Activated T-cell treated with anti-CD3 and anti-CD28 coated beads, Interleukin-2, amount 50 U/mL, for 4 hours (primary cell): ENCODE results near the gene CNRIP1. TPM values are rescaled to one million over a fixed set of nuclear protein-coding genes. Genes with fewer than 3 reads are reported as not detected.

Experiments used
- ATAC-seq, 2 donors: fragments of 200-7000 bp; cut with Tn5 transposase; one replicate each; pipeline ENCODE4 v1.10.0; 2021
- DNase-seq: peaks from one replicate; pipeline ENCODE4 v3.0.0-alpha.2; 2020
- H3K27me3 Mint-ChIP-seq: one replicate; pipeline ENCODE4 v1.8.0; 2021; ENCODE audit warnings: low read depth, mixed read lengths
- H3K36me3 Mint-ChIP-seq: one replicate; pipeline ENCODE4 v1.8.0; 2022; ENCODE audit warnings: mixed read lengths; ENCODE audit not compliant: insufficient read depth
- H3K4me1 Mint-ChIP-seq: one replicate; pipeline ENCODE4 v1.8.0; 2021; ENCODE audit warnings: low read depth, mixed read lengths
- H3K4me3 Mint-ChIP-seq: one replicate; pipeline ENCODE4 v1.8.0; 2021; ENCODE audit warnings: mild to moderate bottlenecking, moderate library complexity, mixed read lengths
- H3K9me3 Mint-ChIP-seq: one replicate; pipeline ENCODE4 v1.8.0; 2021; ENCODE audit warnings: mixed read lengths
- total RNA-seq, 3 donors: library from RNA; stranded (reverse); gene quantifications; one replicate each; pipeline ENCODE4 v1.2.1, GENCODE V29; 2021

Gene CNRIP1
- total RNA-seq, 3 donors from 2014 or later, result 0.11 to 0.13 TPM; not detected in 1

- H3K9me3 Mint-ChIP-seq, result no peaks in the 10 kb centered on the region
- H3K4me1 Mint-ChIP-seq, result no peaks in the 10 kb centered on the region
- H3K4me3 Mint-ChIP-seq, result no peak overlapping the region
- H3K36me3 Mint-ChIP-seq, result no peaks in the 10 kb centered on the region
- peaks cover 7% of the 10 kb centered on the region for H3K27me3 Mint-ChIP-seq
- ATAC-seq (no peak), DNase-seq (no peak)
Measured at GRCh38 chr2:68291314-68291713, 28.4 kb downstream of the CNRIP1 start.

- H3K36me3 Mint-ChIP-seq, result no peaks in the 10 kb centered on the region
- no peak for DNase-seq
- H3K4me3 Mint-ChIP-seq, result no peak overlapping the region
- H3K27me3 Mint-ChIP-seq, result peaks cover 7% of the 10 kb centered on the region
- no peak for ATAC-seq
- no peaks in the 10 kb centered on the region for H3K4me1 Mint-ChIP-seq
- H3K9me3 Mint-ChIP-seq, result no peaks in the 10 kb centered on the region
Measured at GRCh38 chr2:68290901-68291300, 28.8 kb downstream of the CNRIP1 start.

GRCh38 chr2:68287580-68288441, 31.9 kb downstream of the CNRIP1 start:
- peaks cover 11% of the 10 kb centered on the region for H3K27me3 Mint-ChIP-seq
- H3K4me3 Mint-ChIP-seq, result no peak overlapping the region
- H3K9me3 Mint-ChIP-seq, result no peaks in the 10 kb centered on the region
- H3K36me3 Mint-ChIP-seq, result no peaks in the 10 kb centered on the region
- DNase-seq (no peak), ATAC-seq (no peak)
- H3K4me1 Mint-ChIP-seq, result no peaks in the 10 kb centered on the region

- no peak overlapping the region for H3K4me3 Mint-ChIP-seq
- no peaks in the 10 kb centered on the region for H3K9me3 Mint-ChIP-seq
- ATAC-seq, result no peak
- peaks cover 15% of the 10 kb centered on the region for H3K27me3 Mint-ChIP-seq
- DNase-seq, result no peak
- no peaks in the 10 kb centered on the region for H3K4me1 Mint-ChIP-seq
- no peaks in the 10 kb centered on the region for H3K36me3 Mint-ChIP-seq
Measured at GRCh38 chr2:68284896-68285295, 34.9 kb downstream of the CNRIP1 start.

- H3K27me3 Mint-ChIP-seq, result peaks cover 12% of the 10 kb centered on the region
- H3K36me3 Mint-ChIP-seq, result no peaks in the 10 kb centered on the region
- no peaks in the 10 kb centered on the region for H3K4me1 Mint-ChIP-seq
- ATAC-seq, result no peak
- no peaks in the 10 kb centered on the region for H3K9me3 Mint-ChIP-seq
- DNase-seq, result no peak
- H3K4me3 Mint-ChIP-seq, result no peak overlapping the region
Measured at GRCh38 chr2:68283419-68283812, 36.3 kb downstream of the CNRIP1 start.

GRCh38 chr2:68282811-68283418, 36.8 kb downstream of the CNRIP1 start:
- Mint-ChIP-seq H3K9me3 (no peaks in the 10 kb centered on the region), H3K4me3 (no peak overlapping the region), H3K36me3 (no peaks in the 10 kb centered on the region), H3K27me3 (peaks cover 12% of the 10 kb centered on the region), H3K4me1 (no peaks in the 10 kb centered on the region)
- ATAC-seq (no peak), DNase-seq (peak; percentile 4)

- H3K4me3 Mint-ChIP-seq, result no peak overlapping the region
- DNase-seq, result no peak
- no peak for ATAC-seq
- no peaks in the 10 kb centered on the region for H3K9me3 Mint-ChIP-seq
- H3K4me1 Mint-ChIP-seq, result no peaks in the 10 kb centered on the region
- H3K27me3 Mint-ChIP-seq, result peaks cover 17% of the 10 kb centered on the region
- H3K36me3 Mint-ChIP-seq, result no peaks in the 10 kb centered on the region
Measured at GRCh38 chr2:68280796-68281195, 39.0 kb downstream of the CNRIP1 start.

- Mint-ChIP-seq H3K27me3 (peaks cover 17% of the 10 kb centered on the region), H3K9me3 (no peaks in the 10 kb centered on the region), H3K4me1 (no peaks in the 10 kb centered on the region), H3K36me3 (no peaks in the 10 kb centered on the region), H3K4me3 (no peak overlapping the region)
- ATAC-seq (no peak), DNase-seq (no peak)
Measured at GRCh38 chr2:68280348-68280747, 39.4 kb downstream of the CNRIP1 start.

- Mint-ChIP-seq H3K4me3 (no peak overlapping the region), H3K4me1 (no peaks in the 10 kb centered on the region), H3K27me3 (peaks cover 17% of the 10 kb centered on the region), H3K36me3 (no peaks in the 10 kb centered on the region), H3K9me3 (no peaks in the 10 kb centered on the region)
- no peak for DNase-seq
- ATAC-seq, result no peak
Measured at GRCh38 chr2:68279691-68280090, 40.1 kb downstream of the CNRIP1 start.

GRCh38 chr2:68278169-68278568, 41.6 kb downstream of the CNRIP1 start:
- H3K36me3 Mint-ChIP-seq, result no peaks in the 10 kb centered on the region

GRCh38 chr2:68274022-68274421, 45.7 kb downstream of the CNRIP1 start:
- ATAC-seq, result no peak
- Mint-ChIP-seq H3K4me3 (no peak overlapping the region), H3K36me3 (no peaks in the 10 kb centered on the region), H3K9me3 (no peaks in the 10 kb centered on the region), H3K4me1 (no peaks in the 10 kb centered on the region), H3K27me3 (peaks cover 17% of the 10 kb centered on the region)
- DNase-seq, result no peak

More at GRCh38 chr2:68278169-68278568, 41.6 kb downstream of the CNRIP1 start:
- H3K27me3 Mint-ChIP-seq, result peaks cover 18% of the 10 kb centered on the region
- H3K4me3 Mint-ChIP-seq, result no peak overlapping the region
- H3K4me1 Mint-ChIP-seq, result no peaks in the 10 kb centered on the region
- DNase-seq (no peak), ATAC-seq (no peak)
- no peaks in the 10 kb centered on the region for H3K9me3 Mint-ChIP-seq

- ATAC-seq, result no peak
- DNase-seq, result no peak
- H3K36me3 Mint-ChIP-seq, result no peaks in the 10 kb centered on the region
- no peaks in the 10 kb centered on the region for H3K9me3 Mint-ChIP-seq
- peaks cover 16% of the 10 kb centered on the region for H3K27me3 Mint-ChIP-seq
- no peak overlapping the region for H3K4me3 Mint-ChIP-seq
- no peaks in the 10 kb centered on the region for H3K4me1 Mint-ChIP-seq
Measured at GRCh38 chr2:68272246-68272994, 47.3 kb downstream of the CNRIP1 start.

- no peak for DNase-seq
- Mint-ChIP-seq H3K4me1 (no peaks in the 10 kb centered on the region), H3K4me3 (no peak overlapping the region), H3K36me3 (no peaks in the 10 kb centered on the region), H3K27me3 (no peaks in the 10 kb centered on the region), H3K9me3 (no peaks in the 10 kb centered on the region)
- no peak for ATAC-seq
Measured at GRCh38 chr2:68266655-68267054, 53.1 kb downstream of the CNRIP1 start.

- DNase-seq (no peak), ATAC-seq (no peak)
- H3K36me3 Mint-ChIP-seq, result no peaks in the 10 kb centered on the region
- no peaks in the 10 kb centered on the region for H3K27me3 Mint-ChIP-seq
- no peak overlapping the region for H3K4me3 Mint-ChIP-seq
- no peaks in the 10 kb centered on the region for H3K9me3 Mint-ChIP-seq
- no peaks in the 10 kb centered on the region for H3K4me1 Mint-ChIP-seq
Measured at GRCh38 chr2:68263632-68264031, 56.1 kb downstream of the CNRIP1 start.
